GM19397 (cell line): Measurements from ENCODE around the gene KLHL34.

Source experiments
- ATAC-seq: cut with Tn5 transposase; IDR thresholded peaks from one replicate; pipeline ENCODE4 v1.9.1; 2021; ENCODE audit warnings: mild to moderate bottlenecking, moderate library complexity; ENCODE audit not compliant: unreplicated experiment

KLHL34 gene, protein sequence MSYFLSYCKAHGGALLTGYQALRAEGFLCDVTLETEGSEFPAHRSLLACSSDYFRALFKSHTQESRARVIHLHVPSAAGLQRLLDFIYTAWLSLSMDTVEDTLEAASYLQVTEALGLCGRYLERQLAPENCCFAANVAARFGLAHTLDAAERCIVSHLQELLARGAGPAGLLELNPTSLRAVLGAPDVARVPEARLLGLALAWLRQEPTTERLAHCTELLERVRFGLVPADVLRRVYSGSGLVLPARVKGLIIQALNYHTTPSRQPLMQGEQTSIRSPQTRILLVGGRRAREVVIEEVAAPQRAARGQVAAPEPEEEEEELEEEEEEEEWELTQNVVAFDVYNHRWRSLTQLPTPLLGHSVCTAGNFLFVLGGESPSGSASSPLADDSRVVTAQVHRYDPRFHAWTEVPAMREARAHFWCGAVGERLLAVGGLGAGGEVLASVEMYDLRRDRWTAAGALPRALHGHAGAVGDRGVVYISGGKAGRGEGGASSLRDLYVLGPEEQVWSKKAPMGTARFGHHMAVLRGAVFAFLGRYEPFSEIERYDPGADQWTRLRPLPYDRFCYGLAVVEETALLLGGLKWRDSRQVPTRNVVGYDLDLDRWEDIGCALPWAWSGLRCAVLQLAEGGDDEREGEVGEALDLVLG

DNA sequence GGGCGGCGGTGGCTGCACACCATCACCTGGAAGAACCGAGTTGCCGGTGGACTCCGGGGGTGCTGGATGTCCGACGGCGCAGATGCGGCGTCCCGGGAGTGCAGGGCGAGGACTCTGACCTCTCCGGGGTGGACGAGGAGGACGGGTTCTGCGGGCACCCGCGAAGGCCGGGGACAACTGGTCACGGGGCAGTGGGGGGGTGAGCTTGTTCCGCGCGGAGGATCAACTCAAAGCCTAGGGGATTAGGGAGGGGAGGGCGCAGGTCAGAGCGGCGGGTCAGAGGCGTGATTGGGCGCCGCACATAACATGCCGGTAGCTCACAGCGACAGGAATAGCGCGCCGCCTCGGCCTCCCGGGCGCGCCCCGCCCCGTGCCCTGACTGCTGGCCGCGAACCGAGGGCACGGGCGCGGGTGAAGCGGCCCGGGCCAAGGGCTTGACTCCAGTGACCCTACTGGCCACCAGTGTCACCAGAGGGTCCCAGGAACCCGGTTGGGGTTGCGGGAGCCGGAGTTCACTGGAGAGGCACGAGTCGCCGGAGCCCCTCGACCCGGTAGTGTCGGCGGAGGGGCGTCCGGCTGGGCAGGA lies at the start of gene KLHL34:
TSS of gene KLHL34 (minus strand) at position 179 of the 586 bp plus-strand sequence. CDS start 542 bp downstream, outside the sequence.
- no peak for ATAC-seq

DNA sequence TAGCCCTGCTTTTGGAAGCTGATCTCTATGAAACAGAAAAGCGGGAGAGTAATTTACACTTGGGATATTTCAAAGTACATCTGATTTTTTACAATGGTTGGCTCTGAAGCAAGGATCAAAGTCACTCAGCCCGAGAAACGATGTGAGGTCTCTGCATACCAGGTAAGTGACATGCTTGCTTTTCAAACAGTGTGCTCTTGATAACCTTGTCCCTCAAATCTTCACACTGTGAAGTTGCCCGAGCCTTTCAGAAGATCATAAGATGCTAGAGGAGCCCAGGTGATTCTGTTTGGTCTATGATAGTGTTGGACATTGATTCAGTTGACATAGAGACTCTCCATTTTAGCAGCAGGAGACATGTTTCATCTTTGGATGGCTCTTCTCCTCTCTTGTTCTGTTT lies 47.1 kb upstream of the KLHL34 start:
- ATAC-seq: no peak

DNA sequence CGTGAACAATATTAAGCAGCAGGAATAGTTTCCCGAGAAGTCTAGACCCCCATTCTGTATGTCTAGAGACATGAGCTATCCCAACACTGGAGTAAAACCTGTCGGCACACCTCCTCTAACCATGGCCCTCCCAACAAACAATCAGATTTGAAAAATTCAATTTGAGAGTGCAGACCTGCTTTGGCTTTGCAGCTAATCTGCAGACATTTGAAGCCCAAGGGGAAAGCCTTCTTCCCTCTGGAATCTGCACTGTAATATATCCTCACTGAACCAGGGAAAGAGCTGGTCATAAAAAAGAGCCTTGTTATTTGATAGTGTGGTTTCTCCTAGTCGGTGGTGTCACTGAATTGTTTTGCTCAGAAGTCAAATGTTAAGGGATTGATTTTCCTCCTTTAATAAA lies 44.6 kb upstream of the KLHL34 start:
- no peak for ATAC-seq

DNA sequence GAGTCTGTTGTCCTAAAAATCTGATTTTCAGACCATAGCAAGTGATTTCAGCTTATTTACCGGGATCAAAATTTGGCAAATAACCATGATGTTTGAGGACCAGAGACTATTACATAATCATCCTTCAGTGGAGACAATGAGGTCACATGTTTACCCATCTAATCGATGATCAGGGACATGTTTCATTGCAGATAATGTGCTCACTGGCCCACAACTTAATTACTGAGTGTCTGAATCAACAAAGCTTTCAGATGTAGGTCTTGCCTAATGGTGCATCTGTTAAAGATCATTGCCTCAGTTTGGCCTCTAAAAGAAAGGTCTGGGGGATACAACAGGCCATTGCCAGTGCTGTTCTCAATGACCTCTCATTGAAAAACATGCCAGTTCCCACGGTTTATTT lies 42.8 kb upstream of the KLHL34 start:
- ATAC-seq: no peak

DNA sequence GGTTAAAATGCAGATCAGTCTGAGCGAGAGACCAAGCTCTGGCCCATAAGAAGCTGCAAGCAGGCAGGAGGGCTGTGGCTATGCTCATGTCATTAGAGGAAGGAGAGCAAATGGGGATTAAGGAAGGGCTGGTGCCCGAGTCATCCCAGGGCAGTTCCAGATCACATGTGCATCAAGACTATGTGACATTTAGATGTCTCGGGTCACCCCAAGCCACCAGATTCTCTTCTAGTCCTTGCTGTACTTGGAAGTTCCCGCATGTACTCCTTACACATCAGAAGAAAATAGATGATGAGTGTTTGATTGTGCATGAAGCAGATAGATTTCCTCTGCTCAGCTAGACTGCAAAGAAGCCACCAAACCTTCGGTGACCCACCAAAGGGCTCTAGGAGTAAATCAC lies 42.1 kb upstream of the KLHL34 start:
- ATAC-seq: no peak

DNA sequence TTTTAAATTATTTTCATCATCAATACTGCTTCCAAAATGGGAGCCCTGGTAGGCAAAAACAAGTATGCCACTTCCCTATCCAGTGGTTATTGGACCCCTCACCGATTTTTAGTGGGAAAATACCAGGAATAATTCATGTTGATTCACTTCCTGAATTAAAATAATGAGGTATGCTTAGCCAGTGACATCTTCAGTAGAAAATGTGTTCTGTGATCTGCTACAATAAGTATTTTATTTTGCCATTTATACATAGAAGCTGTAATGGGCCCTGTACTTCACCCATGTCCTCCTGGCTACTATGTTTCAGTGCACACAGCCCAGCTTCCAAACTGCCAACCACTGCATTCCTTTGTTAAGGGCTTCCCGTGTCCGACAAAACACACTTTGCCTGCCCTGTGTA lies 41.0 kb upstream of the KLHL34 start:
- ATAC-seq: no peak

DNA sequence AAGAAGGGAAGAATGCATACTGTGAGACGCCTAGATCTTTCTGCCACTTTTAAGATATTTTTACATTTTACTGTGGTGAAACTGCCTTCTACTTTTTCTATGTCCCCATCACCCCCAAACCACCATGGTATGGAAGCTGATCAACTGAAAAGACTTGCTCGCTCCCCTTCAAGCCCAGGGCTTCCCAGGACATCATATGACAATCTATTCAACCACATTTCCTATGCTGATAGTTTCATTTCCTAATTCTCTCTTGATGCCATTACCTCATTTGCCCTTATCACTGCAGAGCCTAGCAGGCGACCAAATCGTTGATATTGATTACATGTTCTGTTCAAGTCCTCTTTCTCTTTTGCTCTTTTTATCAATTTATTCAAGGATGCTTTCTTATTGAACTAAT lies 40.1 kb upstream of the KLHL34 start:
- ATAC-seq: no peak

DNA sequence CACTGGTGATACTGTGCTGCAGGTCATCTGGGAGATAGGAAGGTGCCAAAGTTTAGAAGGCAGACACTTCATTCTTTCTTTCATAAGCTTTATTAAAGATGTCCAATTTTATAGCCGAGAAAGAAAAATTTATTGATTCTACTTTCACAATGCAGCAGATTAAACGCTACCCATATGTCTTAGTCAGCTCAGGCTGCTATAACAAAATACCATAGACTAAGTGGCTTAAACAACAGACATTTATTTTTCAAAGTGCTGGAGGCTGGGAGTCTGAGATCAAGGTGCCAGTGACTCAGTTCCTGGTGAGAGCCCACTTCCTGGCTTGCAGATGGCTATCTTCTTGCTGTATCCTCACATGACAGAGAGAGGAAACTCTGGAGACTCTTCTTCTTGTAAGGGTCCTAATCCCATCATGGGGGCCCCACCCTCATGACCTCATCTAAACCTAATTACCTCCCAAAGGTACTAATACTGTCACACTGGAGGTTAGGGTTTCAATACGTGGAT lies 33.4 kb upstream of the KLHL34 start:
- no peak for ATAC-seq

DNA sequence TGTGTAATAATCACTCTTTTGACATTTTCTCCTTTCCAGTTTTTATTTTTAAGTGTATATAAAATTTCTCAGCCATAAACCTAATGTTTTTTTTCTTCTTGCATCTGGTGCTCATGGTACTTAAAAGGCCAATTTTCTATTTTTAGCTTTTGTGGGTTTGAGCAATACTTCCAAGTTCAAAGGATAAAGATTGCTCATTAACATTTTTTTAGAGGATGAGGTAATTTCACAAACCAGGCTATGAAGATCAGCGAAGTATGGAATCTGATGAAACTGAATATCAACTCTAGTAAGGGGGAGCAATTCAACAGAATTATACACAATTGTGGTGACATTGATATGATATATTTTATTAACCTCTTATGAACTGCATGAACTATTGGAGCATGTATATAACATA lies 25.8 kb upstream of the KLHL34 start:
- no peak for ATAC-seq

DNA sequence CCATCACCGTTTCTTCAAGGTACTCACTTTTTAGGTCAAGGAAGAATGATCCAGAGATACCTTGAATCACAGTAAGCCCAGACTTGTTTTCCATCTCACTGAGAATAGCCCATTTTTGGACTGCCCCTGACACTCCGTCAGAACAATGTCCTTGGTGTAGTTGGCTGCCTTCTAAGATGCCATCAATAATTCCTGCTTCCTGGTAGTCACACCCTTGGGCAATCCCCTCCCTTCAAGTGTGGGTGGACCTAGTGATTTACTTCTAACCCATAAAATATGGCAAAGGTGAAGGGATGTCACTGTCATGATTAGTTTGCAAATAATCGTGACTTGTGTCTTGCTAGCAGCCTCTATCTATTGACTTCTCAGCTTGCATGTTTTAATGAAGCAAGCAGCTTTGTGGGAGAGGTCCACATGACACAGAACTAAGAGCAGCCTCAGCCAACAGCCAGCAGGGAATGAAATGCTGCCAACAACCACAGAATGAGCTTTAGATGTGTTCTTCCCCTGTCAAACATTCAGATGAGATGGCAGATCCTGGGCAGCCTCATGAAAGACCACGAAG lies 20.0 kb upstream of the KLHL34 start:
- ATAC-seq: no peak

DNA sequence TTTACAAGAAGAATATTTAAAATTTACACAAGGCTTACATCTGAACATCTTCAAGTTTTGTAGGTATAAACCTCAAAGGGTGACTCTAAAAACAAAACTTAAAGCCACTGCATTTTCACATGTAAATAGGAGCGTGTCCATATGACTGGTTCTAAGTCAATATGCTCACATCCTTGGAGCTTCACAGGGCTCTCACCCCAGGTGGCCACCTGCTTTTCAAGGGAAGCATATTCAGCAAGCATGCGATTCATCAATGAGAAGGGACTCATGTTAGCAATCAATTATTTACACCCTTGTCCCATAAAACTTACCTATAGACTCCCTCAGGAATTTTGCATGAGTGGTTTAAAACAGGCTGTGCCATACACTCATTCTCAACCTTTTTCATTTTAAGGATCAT lies 17.8 kb upstream of the KLHL34 start:
- no peak for ATAC-seq

DNA sequence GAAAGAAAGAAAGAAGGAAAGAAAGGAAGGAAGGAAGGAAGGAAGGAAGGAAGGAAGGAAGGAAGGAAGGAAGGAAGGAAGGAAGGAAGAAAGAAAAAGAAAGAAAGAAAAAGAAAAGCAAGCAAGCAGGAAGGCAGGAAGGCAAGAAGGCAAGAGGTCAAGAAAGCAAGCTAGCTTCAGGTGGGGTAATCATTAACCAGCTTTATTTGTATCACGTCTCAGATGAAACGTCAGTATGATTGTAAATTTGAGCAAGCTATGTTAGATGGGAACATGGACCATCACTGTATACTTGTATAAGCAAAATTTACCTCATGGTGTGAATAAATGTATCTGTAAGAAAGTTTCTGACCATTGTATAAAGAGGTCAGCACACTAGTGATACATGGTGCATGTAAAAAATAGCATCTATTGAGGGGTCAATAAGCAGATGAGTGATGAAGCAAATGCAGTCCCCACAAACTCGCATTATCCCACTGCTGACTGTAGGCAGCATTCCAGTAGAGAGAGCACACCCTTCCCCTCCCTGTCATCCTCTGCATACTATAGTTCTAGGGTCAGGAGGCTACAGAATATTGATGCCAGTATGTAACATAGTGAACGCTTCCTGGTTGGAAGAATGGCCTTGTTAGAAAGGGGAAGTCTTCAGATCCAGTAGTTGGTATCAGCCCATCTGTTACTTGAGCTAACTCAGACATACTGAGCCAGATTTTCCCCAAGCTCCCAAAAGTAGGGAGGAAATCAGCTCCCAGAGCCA lies 16.5 kb upstream of the KLHL34 start:
- ATAC-seq: no peak

DNA sequence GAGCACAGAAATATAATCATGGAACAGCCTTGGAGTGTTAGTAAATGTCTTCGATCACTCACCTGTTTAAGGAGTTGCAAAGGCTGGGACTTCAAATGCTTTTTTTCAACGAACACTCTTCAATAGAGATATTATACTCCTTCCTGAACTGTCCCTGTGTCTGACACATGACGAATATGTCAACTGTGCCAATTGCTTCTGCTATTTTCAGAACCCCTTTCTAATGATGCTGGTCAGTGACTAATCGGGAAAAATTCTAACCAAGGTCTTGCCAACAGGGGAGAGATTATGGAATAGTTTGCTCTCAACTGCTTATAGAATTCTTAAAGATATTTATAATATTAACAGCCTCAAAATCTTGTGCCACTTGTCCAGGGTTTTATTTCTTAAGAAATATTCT lies 8.5 kb upstream of the KLHL34 start:
- no peak for ATAC-seq

DNA sequence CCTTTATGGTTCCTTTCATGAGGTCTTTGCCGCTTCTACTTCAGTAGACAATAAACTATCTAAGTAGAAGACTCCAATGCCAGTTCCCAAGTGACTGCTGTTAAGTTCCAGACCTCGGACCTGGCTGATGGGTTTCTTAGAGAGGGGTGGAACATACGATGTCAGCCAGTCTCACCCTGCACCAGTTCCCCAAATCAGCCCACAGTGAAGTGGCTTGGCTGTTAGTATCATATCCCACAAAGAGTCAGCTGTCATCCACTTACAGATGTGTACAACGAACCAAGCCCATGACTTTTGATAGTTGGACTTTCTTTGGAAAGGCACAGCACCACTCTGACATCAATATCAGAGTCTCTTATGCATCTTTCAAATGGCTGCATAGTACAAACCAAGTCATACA lies 8.1 kb upstream of the KLHL34 start:
- no peak for ATAC-seq

DNA sequence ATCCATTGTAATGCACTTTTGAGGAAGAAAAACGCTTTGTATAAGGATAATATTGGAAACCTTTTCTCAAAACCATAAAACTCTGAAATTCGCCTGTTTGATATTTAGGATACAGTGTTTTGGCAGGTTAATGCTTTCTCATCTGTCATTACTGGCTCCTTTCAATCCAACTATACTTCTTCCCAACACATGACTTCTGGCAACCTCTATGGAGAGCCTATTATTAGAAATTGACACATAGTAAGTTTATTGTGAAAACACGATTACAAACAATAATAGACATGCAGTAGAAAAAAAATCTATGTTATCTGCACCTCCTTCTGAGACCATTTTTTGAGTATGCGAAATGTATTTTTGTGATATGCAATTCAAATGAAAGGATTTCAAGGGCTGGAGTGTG lies 4.6 kb upstream of the KLHL34 start:
- no peak for ATAC-seq

DNA sequence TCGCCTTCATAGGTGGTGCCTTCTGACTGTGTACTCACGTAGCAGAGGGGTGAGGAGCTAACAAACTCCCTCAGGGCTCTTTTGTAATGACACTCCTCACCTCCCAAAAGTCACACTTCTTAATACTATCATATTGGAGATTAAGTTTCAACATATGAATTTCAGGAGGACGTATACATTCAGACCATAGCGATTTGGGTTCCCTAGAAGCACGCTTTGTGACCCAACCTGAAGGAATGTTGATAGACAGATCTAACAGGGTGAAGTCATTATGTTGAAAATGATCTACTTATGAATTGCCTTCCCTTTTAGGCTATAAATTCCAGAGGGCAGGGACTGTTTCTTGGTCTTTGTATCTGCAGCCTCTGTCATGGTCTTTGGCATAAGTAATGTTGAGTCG lies 3.2 kb upstream of the KLHL34 start:
- ATAC-seq: no peak

DNA sequence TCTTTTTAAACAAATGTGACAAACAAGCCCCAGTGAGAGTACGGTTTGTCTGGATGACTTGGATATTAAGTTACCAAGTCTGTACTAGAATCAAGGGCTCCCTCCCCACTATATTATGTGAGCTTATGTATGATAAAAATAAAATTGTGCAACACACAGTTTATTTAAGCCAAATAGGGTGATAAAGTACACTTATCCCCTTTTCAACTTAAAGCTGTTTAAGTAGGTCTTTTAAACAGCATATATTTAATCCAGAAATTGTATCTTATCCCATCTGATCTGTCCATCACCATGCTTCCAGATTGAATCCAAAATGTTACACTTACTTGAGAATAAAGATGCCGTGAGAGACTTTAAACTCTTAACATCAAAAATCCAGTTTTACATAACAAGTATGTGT lies 2.0 kb upstream of the KLHL34 start:
- ATAC-seq: no peak

DNA sequence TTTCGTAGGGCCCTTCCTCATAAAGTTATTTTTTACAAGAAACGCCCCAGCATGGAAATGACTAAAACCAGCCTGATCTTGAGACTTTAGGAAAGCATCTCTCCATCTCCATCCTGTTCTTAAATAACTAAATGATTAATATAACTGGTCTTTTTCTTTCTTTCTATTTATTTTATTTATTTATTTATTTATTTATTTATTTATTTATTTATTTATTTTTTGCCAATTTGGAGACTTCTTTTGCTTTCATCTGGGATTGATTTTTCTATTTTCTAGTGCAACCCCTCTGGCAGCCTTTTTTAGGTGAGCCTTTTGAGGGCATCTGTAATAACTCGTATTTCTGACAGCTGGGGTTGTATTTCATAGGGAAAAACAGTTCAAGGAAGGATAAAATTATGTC lies 1.2 kb upstream of the KLHL34 start:
- no peak for ATAC-seq

DNA sequence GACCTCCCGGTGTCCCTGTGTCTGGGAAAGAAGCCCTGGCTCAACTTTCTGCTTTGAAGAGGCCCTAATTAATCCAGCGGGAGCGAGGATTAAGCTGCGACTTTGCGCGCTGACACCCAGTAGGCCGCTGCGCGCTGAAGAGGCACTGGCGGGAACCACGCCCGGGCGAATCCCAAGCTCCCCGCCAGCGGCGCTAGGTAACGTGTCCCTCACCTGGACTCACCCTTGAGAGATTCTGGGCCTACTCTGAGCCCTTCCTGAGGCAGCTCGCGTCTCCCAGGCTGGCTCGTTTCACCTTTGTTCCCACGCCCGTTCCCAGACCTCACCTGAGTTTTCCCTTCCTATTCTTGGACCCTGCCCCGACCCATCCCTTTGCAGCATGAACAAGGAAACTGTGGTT lies 616 bp upstream of the KLHL34 start:
- no peak for ATAC-seq

DNA sequence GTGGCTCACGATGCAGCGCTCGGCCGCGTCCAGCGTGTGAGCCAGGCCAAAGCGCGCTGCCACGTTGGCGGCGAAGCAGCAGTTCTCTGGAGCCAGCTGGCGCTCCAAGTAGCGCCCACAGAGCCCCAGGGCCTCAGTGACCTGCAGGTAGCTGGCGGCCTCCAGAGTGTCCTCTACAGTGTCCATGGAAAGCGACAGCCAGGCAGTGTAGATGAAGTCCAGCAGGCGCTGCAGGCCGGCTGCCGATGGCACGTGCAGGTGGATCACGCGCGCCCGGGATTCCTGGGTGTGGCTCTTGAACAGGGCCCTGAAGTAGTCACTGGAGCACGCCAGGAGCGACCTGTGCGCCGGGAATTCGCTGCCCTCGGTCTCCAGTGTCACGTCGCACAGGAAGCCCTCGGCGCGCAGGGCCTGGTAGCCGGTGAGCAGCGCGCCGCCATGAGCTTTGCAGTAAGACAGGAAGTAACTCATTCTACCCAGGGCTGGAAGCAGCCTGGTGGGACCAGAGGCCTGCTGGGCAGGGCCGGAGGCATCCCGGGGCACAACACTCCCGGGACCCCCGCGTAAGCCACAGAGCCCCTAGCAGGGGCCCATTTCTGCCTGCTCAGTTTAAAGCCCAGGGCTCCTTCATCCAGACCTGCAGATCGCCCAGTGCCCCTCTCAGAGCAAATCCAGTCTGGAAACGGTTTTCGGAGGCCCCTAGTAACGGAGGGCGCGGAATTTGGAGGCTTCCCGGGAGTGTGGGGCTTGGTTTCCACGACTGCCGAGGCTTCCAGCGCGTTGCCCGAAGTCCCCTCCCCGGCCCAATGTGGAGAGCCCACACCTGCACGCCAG lies 595 bp downstream of the KLHL34 start:
- ATAC-seq: no peak
